Hepatocyte (in vitro differentiated cells): ENCODE results near the gene PEX26.

Experiments used
- EZH2 ChIP-seq: fragments of 200-600 bp; sonication (generic); IDR thresholded peaks from 2 replicates; pipeline ENCODE4 v1.6.1; 2016; ENCODE audit warnings: antibody characterized with exemption, mild to moderate bottlenecking, borderline replicate concordance
- TF ChIP-seq, protein P1 (sequence below): fragments of 200-600 bp; sonication (generic); IDR thresholded peaks from 2 replicates; pipeline ENCODE4 v1.5.1; 2016; ENCODE audit warnings: antibody characterized with exemption, mild to moderate bottlenecking; ENCODE audit not compliant: poor library complexity

DNA sequence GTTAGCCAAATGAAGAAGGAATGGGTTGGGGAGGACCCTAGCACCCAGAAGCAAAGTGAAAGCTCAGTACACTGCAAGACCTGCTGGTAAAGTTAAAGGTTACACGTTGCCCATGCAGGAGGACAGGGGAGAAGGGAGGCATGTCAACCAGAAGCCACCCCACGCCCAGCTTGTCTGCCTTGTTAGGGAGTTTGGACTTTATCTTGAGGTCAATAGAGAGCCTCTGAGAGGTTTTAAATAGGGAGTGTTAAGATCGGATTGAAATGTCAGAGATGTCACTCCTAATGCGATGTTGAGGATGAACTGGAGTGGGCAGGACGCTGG, 18.7 kb upstream of the PEX26 start:
- TF ChIP-seq, protein P1, sequence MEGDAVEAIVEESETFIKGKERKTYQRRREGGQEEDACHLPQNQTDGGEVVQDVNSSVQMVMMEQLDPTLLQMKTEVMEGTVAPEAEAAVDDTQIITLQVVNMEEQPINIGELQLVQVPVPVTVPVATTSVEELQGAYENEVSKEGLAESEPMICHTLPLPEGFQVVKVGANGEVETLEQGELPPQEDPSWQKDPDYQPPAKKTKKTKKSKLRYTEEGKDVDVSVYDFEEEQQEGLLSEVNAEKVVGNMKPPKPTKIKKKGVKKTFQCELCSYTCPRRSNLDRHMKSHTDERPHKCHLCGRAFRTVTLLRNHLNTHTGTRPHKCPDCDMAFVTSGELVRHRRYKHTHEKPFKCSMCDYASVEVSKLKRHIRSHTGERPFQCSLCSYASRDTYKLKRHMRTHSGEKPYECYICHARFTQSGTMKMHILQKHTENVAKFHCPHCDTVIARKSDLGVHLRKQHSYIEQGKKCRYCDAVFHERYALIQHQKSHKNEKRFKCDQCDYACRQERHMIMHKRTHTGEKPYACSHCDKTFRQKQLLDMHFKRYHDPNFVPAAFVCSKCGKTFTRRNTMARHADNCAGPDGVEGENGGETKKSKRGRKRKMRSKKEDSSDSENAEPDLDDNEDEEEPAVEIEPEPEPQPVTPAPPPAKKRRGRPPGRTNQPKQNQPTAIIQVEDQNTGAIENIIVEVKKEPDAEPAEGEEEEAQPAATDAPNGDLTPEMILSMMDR, result no peak
- no peak for TF ChIP-seq EZH2
